SIG-M5 treated with dmso at 0.1 percent for 504 hours (cell line): ENCODE measurements around the gene PLEKHA7.

Source experiments
- DNase-seq: peaks from one replicate; lab custom pipeline; 2025; ENCODE audit not compliant: unreplicated experiment; lab: John Stamatoyannopoulos, UW

Gene PLEKHA7

GRCh38 chr11:16813126-16813525 is 201.1 kb downstream of the PLEKHA7 start:
- no peak for DNase-seq

- DNase-seq, result no peak
These were observed 201.9 kb downstream of the PLEKHA7 start for GRCh38 chr11:16812274-16812673.

- DNase-seq, result no peak
These were observed 202.8 kb downstream of the PLEKHA7 start for GRCh38 chr11:16811136-16812020.

GRCh38 chr11:16809886-16810668 is 204.1 kb downstream of the PLEKHA7 start:
- no peak for DNase-seq

- DNase-seq, result peak; percentile 27
These were observed 206.9 kb downstream of the PLEKHA7 start for GRCh38 chr11:16807306-16807705.

- no peak for DNase-seq
These were observed 207.4 kb downstream of the PLEKHA7 start for GRCh38 chr11:16806791-16807190.

GRCh38 chr11:16805938-16806337 is 208.3 kb downstream of the PLEKHA7 start:
- DNase-seq, result no peak

GRCh38 chr11:16804104-16804947 is 209.9 kb downstream of the PLEKHA7 start:
- no peak for DNase-seq

GRCh38 chr11:16801288-16801980 is 212.8 kb downstream of the PLEKHA7 start:
- no peak for DNase-seq

- DNase-seq, result no peak
These were observed 213.8 kb downstream of the PLEKHA7 start for GRCh38 chr11:16800382-16800781.

- no peak for DNase-seq
These were observed 214.3 kb downstream of the PLEKHA7 start for GRCh38 chr11:16799890-16800289.

- no peak for DNase-seq
These were observed 215.0 kb downstream of the PLEKHA7 start for GRCh38 chr11:16799221-16799620.

GRCh38 chr11:16797776-16798175 is 216.4 kb downstream of the PLEKHA7 start:
- DNase-seq, result no peak

- no peak for DNase-seq
These were observed 217.9 kb downstream of the PLEKHA7 start for GRCh38 chr11:16796311-16796710.

- DNase-seq, result peak; percentile 10
These were observed 219.1 kb downstream of the PLEKHA7 start for GRCh38 chr11:16795146-16795545.

- DNase-seq, result no peak
These were observed 220.0 kb downstream of the PLEKHA7 start for GRCh38 chr11:16794047-16794818.

GRCh38 chr11:16793511-16793910 is 220.7 kb downstream of the PLEKHA7 start:
- no peak for DNase-seq

- DNase-seq, result no peak
These were observed 221.2 kb downstream of the PLEKHA7 start for GRCh38 chr11:16793009-16793408.

GRCh38 chr11:16792426-16792825 is 221.8 kb downstream of the PLEKHA7 start:
- no peak for DNase-seq
